Right lobe of liver (tissue), 6 donors: ENCODE results near the gene ELMOD2. TPM values are rescaled to one million over a fixed set of nuclear protein-coding genes. Genes with fewer than 3 reads are reported as not detected.

Experiments
- ATAC-seq, 4 donors: fragments of 200-7000 bp; cut with Tn5 transposase; one replicate each; pipeline ENCODE4 v1.9.1; 2020; ENCODE audit warnings: mild to moderate bottlenecking in 4 of 4, moderate library complexity in 4 of 4
- DNase-seq, 3 donors: peaks; one replicate each; pipeline ENCODE4 v3.0.0-alpha.2; 2020
- H3K27ac ChIP-seq, 3 donors: fragments of 200-600 bp; one replicate each; pipeline ENCODE4 v1.8.0; 2022
- H3K27me3 ChIP-seq, 2 donors: fragments of 200-600 bp; one replicate each; pipeline ENCODE4 v1.8.0; 2022
- H3K36me3 ChIP-seq, 4 donors: fragments of 200-600 bp; sonication (generic) in 1 of 4; one replicate each; pipeline versions ENCODE4 v1.5.1 to v1.8.0; 2017 to 2022; ENCODE audit warnings: control low read depth in 1 of 4
- H3K4me1 ChIP-seq, 4 donors: fragments of 200-600 bp; sonication (generic) in 1 of 4; one replicate each; pipeline versions ENCODE4 v1.5.1 to v1.8.0; 2017 to 2022; ENCODE audit warnings: control low read depth in 1 of 4
- H3K4me3 ChIP-seq, 3 donors: fragments of 200-600 bp; one replicate each; pipeline ENCODE4 v1.8.0; 2022
- H3K9me3 ChIP-seq, 4 donors: fragments of 200-600 bp; sonication (generic) in 1 of 4; one replicate each; pipeline versions ENCODE4 v1.5.1 to v1.8.0; 2017 to 2022; ENCODE audit warnings: control low read depth in 1 of 4
- POLR2A ChIP-seq: fragments of 450-650 bp; IDR thresholded peaks from one replicate; pipeline ENCODE4 v1.6.1; 2017; ENCODE audit warnings: antibody characterized with exemption, mild to moderate bottlenecking
- WGBS: methylation state at CpG from one replicate; pipeline ENCODE4 v1.1.6; 2018; ENCODE audit warnings: low coverage, low lambda C conversion rate; ENCODE audit not compliant: insufficient coverage; ENCODE audit errors: missing lambda C conversion rate; 5-methylcytosine and 5-hydroxymethylcytosine counted together
- intact Hi-C, 2 donors: fragments of 100-400 bp; cut with DNase I; formaldehyde crosslinking; loops; one replicate each; pipeline versions ENCODE4 v1.11.2 to v1.14.1; 2022
- total RNA-seq, 6 experiments: library from RNA; depleted of rRNA in 2 of 6; stranded (reverse); fragments of >200 nt in 2 of 6; fragmentation: NEBNext Ultra II Directional in 3 of 6; extraction: Animal tissue kit (Norgen Biotek cat#: 25700) in 3 of 6; gene quantifications; one replicate each; pipeline versions ENCODE4 v1.1.0 to v1.2.4, GENCODE V29; 2016 to 2023
- TF ChIP-seq, protein P1 (sequence below), 4 donors: fragments of 200-600 bp in 3 of 4; fragments of 450-650 bp in 1 of 4; IDR thresholded peaks; one replicate each; pipeline versions ENCODE4 v1.5.1 to v1.8.0; 2016 to 2022; ENCODE audit warnings: antibody characterized with exemption in 4 of 4, mild to moderate bottlenecking in 2 of 4
- donor health status: DM: no; HTN: yes; CAD: no.
- donor health status: DM: no; HTN: no; CAD: no.
- donor health status: DM: no; HTN: no; CAD: no.
- donor health status: DM: no; HTN: yes; CAD: no.
- donor health status: DM: no; HTN: yes; CAD: no.

ELMOD2 gene
- total RNA-seq, 6 experiments from 2014 or later = 13.2 to 18.6 (median 16.3) TPM

- whole genome bisulfite sequencing = 5% methylated on average over 8 of the region's 8 CpGs
- H3K9me3 ChIP-seq = no peaks in the 10 kb centered on the region
- H3K4me3 ChIP-seq = peak overlapping the region; percentile 80 to 97 (median 80)
- intact Hi-C loops = no loop called here
- peaks cover 0 to 9% (median 0%) of the 10 kb centered on the region in 4 donors for H3K4me1 ChIP-seq
- no peaks in the 10 kb centered on the region for H3K36me3 ChIP-seq
- no peak overlapping the region for H3K27ac ChIP-seq
- DNase-seq (no peak), ATAC-seq (peak; percentile 3 to 37 (median 12))
- no peak for TF ChIP-seq POLR2A
- TF ChIP-seq, protein P1, sequence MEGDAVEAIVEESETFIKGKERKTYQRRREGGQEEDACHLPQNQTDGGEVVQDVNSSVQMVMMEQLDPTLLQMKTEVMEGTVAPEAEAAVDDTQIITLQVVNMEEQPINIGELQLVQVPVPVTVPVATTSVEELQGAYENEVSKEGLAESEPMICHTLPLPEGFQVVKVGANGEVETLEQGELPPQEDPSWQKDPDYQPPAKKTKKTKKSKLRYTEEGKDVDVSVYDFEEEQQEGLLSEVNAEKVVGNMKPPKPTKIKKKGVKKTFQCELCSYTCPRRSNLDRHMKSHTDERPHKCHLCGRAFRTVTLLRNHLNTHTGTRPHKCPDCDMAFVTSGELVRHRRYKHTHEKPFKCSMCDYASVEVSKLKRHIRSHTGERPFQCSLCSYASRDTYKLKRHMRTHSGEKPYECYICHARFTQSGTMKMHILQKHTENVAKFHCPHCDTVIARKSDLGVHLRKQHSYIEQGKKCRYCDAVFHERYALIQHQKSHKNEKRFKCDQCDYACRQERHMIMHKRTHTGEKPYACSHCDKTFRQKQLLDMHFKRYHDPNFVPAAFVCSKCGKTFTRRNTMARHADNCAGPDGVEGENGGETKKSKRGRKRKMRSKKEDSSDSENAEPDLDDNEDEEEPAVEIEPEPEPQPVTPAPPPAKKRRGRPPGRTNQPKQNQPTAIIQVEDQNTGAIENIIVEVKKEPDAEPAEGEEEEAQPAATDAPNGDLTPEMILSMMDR (IDR thresholded peaks at IDR 0.05) = no peak
- no peaks in the 10 kb centered on the region for H3K27me3 ChIP-seq
Measured at GRCh38 chr4:140523370-140523856, 555 bp upstream of the ELMOD2 start.

DNA sequence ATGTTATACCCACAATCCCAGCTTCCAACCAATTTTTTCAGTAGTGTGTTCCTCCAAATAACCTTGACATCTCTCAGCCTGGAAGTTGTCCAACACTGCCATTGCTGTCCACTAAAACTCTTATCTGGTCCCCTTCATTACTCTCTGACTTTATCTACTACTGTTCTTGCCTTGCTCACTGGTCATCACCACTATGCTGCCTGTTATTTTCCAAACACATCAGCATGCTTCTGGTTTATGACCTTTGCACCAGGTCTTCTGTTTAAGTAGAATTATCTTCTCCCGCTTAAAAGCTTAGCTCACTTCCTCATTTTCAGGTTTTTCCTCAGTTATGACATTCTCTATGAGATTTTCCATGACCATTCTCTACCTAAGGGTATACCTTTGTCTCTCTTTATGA, 5.5 kb downstream of the ELMOD2 start:
- intact Hi-C loops = no loop called here
- no peaks in the 10 kb centered on the region for H3K27me3 ChIP-seq
- no peak for TF ChIP-seq POLR2A
- H3K4me3 ChIP-seq = no peak overlapping the region
- peaks cover 0 to 9% (median 0%) of the 10 kb centered on the region in 4 donors for H3K4me1 ChIP-seq
- no peak for DNase-seq
- no peak overlapping the region for H3K27ac ChIP-seq
- no peaks in the 10 kb centered on the region for H3K9me3 ChIP-seq
- 46% methylated on average over 1 of the region's 1 CpG for WGBS
- peak in 1 of 4 donors; percentile 51 for ATAC-seq
- peaks cover 0 to 3% (median 0%) of the 10 kb centered on the region in 4 donors for H3K36me3 ChIP-seq

DNA sequence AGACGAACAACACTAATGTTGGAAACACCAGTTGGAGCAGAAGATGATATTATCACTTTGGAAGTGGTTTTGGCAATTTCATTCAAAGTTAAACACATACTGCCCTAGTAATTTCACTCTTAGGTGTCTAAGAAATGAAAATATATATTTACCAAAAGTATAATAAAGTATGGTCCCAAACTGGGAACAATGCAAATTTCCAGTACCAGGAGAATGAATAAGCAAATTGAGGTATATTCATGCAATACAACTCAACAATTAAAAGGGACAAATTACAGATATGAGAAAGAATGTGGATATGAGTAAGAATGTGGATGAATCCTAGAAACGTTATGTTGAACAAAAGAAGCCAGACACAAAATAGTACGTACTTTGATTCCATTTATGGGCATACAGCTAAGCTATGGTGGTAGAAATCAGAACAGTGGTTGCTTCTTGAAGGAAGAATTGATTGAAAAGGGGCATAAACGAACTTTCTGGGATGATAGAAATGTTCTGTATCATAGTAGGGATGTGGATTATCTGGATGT, 10.0 kb downstream of the ELMOD2 start:
- Histone ChIP-seq H3K4me1 (no peaks in the 10 kb centered on the region), H3K27me3 (no peaks in the 10 kb centered on the region), H3K4me3 (no peak overlapping the region), H3K36me3 (peaks cover 0 to 3% (median 0%) of the 10 kb centered on the region in 4 donors), H3K27ac (no peak overlapping the region), H3K9me3 (no peaks in the 10 kb centered on the region)
- DNase-seq (no peak), ATAC-seq (no peak)
- 91% methylated on average over 4 of the region's 4 CpGs for WGBS
- TF ChIP-seq POLR2A = no peak
- intact Hi-C loops = no loop called here

- Histone ChIP-seq H3K4me1 (no peaks in the 10 kb centered on the region), H3K36me3 (no peaks in the 10 kb centered on the region), H3K27me3 (no peaks in the 10 kb centered on the region), H3K9me3 (no peaks in the 10 kb centered on the region), H3K27ac (no peak overlapping the region), H3K4me3 (no peak overlapping the region)
- 79% methylated on average over 6 of the region's 6 CpGs for WGBS
- DNase-seq (no peak), ATAC-seq (no peak)
- no peak for TF ChIP-seq POLR2A
- TF ChIP-seq, protein P1 (IDR thresholded peaks at IDR 0.05) = no peak
- intact Hi-C loops = no loop called here
Measured at GRCh38 chr4:140556372-140557085, 32.6 kb downstream of the ELMOD2 start.

DNA sequence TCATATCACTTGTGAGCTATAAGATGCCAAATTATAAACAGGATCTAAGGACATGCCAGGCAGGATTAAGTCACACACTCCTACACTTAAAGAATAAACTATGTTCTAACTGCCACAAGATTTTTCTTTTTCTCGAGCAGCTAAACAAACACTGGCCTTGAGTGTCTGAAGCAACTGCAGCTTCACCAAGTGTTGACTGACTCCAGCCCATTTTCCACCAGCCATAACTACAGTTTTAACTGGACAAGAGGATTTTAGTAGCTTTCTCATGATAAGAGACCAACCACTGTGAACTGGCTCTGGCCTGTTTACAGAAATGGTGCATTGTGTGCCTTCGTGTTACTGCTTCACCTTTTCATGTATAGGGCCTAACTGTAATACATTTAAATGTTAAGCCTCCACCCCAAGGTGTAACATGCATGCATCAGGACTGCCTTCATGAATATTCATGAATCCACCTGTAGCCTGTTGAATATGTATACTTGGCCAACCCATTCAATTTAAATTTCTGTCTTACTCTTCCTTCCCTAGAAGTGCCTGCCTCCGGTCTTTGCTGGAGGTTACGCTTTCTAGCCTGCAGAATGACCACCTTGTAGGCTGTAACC, 34.0 kb downstream of the ELMOD2 start:
- TF ChIP-seq POLR2A = no peak
- TF ChIP-seq, protein P1 (IDR thresholded peaks at IDR 0.05) = no peak
- Histone ChIP-seq H3K4me3 (no peak overlapping the region), H3K27me3 (no peaks in the 10 kb centered on the region), H3K27ac (no peak overlapping the region), H3K4me1 (no peaks in the 10 kb centered on the region), H3K36me3 (no peaks in the 10 kb centered on the region), H3K9me3 (no peaks in the 10 kb centered on the region)
- intact Hi-C loops = no loop called here
- no peak for DNase-seq
- 97% methylated on average over 4 of the region's 4 CpGs for WGBS
- no peak for ATAC-seq
